H1 (cell line): ENCODE measurements around the gene LONP2. TPM values are rescaled to one million over a fixed set of nuclear protein-coding genes. Genes with fewer than 3 reads are reported as not detected.
A peak's percentile ranks its signal among the peaks of the same experiment; 100 is the strongest.

Experiments used
- CTCF ChIA-PET: fragments of 300-600 bp; sonication (Branson Sonifier 250); formaldehyde crosslinking; loops from one replicate; lab custom pipeline; 2021; ENCODE audit not compliant: partially characterized antibody; lab: Charles Lee
- POLR2A ChIA-PET: fragments of 300-600 bp; sonication (Branson Sonifier 250); formaldehyde crosslinking; loops from one replicate; lab custom pipeline; 2021; ENCODE audit warnings: inconsistent platforms; ENCODE audit not compliant: partially characterized antibody; lab: Charles Lee
- DNase-seq, 2 experiments: peaks; one replicate each; pipeline versions ENCODE4 v3.0.0 to v3.0.0-alpha.2; 2010 to 2022; ENCODE audit warnings: low spot score in 2 of 2, low read depth in 1 of 2, mixed read lengths in 1 of 2
- FAIRE-seq: peaks from 2 replicates; lab custom pipeline; 2011; peaks lifted over from hg19 to GRCh38; lab: Jason Lieb, UNC
- H2AFZ ChIP-seq: 2 replicates; pipeline ENCODE4 v1.8.1; 2012; ENCODE audit warnings: low read length, inconsistent platforms
- H2AK5ac ChIP-seq: 2 replicates; pipeline ENCODE4 v1.6.1; 2013; ENCODE audit warnings: low read depth, low read length
- H2BK120ac ChIP-seq: replicated peaks from 2 replicates; pipeline ENCODE3; 2013; ENCODE audit warnings: low read depth, low read length, inconsistent platforms
- H2BK12ac ChIP-seq: 2 replicates; pipeline ENCODE4 v1.6.1; 2013; ENCODE audit warnings: low read depth, low read length
- H2BK15ac ChIP-seq: 2 replicates; pipeline ENCODE4 v1.6.1; 2013; ENCODE audit warnings: low read length
- H2BK20ac ChIP-seq: 2 replicates; pipeline ENCODE4 v1.6.1; 2013; ENCODE audit warnings: low read length
- H2BK5ac ChIP-seq: 2 replicates; pipeline ENCODE4 v1.6.1; 2013; ENCODE audit warnings: low read depth, low read length
- H3K14ac ChIP-seq: 2 replicates; pipeline ENCODE4 v1.6.1; 2013; ENCODE audit warnings: inconsistent platforms; ENCODE audit not compliant: insufficient read length
- H3K18ac ChIP-seq: 2 replicates; pipeline ENCODE4 v1.6.1; 2013; ENCODE audit warnings: low read length; ENCODE audit errors: extremely low read depth
- H3K23ac ChIP-seq: 2 replicates; pipeline ENCODE4 v1.6.1; 2013; ENCODE audit warnings: inconsistent platforms; ENCODE audit not compliant: insufficient read length
- H3K23me2 ChIP-seq: 2 replicates; pipeline ENCODE4 v1.6.1; 2013; ENCODE audit warnings: low read depth, low read length
- H3K27ac ChIP-seq: 2 replicates; pipeline ENCODE4 v1.6.1; 2011; ENCODE audit warnings: low read depth, low read length, inconsistent platforms
- H3K27me3 ChIP-seq, 4 experiments: replicated peaks in 1 of 4; 1 replicate in 1 of 4; 2 replicates in 3 of 4; pipeline versions ENCODE4 v1.6.1 to v1.8.1; 2011 to 2013; ENCODE audit warnings: low read length in 3 of 4, mild to moderate bottlenecking in 3 of 4, inconsistent platforms in 2 of 4, mixed read lengths in 2 of 4, moderate library complexity in 1 of 4; ENCODE audit not compliant: control insufficient read depth in 3 of 4, insufficient read depth in 3 of 4; ENCODE audit errors: extremely low read depth in 1 of 4
- H3K36me3 ChIP-seq, 4 experiments: 2 replicates each; pipeline versions ENCODE4 v1.6.1 to v1.8.1; 2011 to 2013; ENCODE audit warnings: mild to moderate bottlenecking in 4 of 4, low read length in 3 of 4, moderate library complexity in 2 of 4, control low read depth in 1 of 4, inconsistent platforms in 1 of 4; ENCODE audit not compliant: insufficient read depth in 4 of 4, control insufficient read depth in 2 of 4
- H3K4ac ChIP-seq: replicated peaks from 2 replicates; pipeline ENCODE3; 2013; ENCODE audit warnings: low read length, low read depth, mixed read lengths, inconsistent platforms; ENCODE audit not compliant: insufficient read length
- H3K4me1 ChIP-seq, 4 experiments: replicated peaks in 1 of 4; 1 replicate in 1 of 4; 2 replicates in 3 of 4; pipeline versions ENCODE4 v1.6.1 to v1.8.1; 2011 to 2013; ENCODE audit warnings: low read length in 3 of 4, inconsistent platforms in 2 of 4, mixed read lengths in 1 of 4; ENCODE audit not compliant: insufficient read depth in 4 of 4, control insufficient read depth in 3 of 4
- H3K4me2 ChIP-seq, 2 experiments: 2 replicates each; pipeline versions ENCODE4 v1.6.1 to v1.8.1; 2011 to 2013; ENCODE audit warnings: low read depth in 2 of 2, low read length in 2 of 2, control low read depth in 1 of 2, inconsistent platforms in 1 of 2, mild to moderate bottlenecking in 1 of 2; ENCODE audit not compliant: insufficient read depth in 1 of 2
- H3K4me3 ChIP-seq, 4 experiments: fragments of 200-600, 300-600 bp in 1 of 4; sonication (generic), shearing (Covaris generic), sonication (Bioruptor Twin) in 1 of 4; 2 replicates each; pipeline versions ENCODE4 v1.5.1 to v1.8.1; 2011 to 2016; ENCODE audit warnings: low read length in 4 of 4, low read depth in 3 of 4, control low read depth in 2 of 4, inconsistent platforms in 2 of 4, mild to moderate bottlenecking in 2 of 4, mixed read lengths in 1 of 4, moderate library complexity in 1 of 4; ENCODE audit not compliant: insufficient read depth in 2 of 4; ENCODE audit errors: extremely low read depth in 1 of 4
- H3K56ac ChIP-seq: replicated peaks from 2 replicates; pipeline ENCODE3; 2013; ENCODE audit warnings: low read depth, mild to moderate bottlenecking, mixed read lengths, low read length, inconsistent platforms; ENCODE audit not compliant: insufficient read length
- H3K79me1 ChIP-seq: 2 replicates; pipeline ENCODE4 v1.6.1; 2013; ENCODE audit warnings: low read depth, low read length, control low read depth
- H3K79me2 ChIP-seq, 2 experiments: 2 replicates each; pipeline versions ENCODE4 v1.6.1 to v1.8.1; 2012 to 2013; ENCODE audit warnings: low read length in 2 of 2, mild to moderate bottlenecking in 2 of 2, inconsistent platforms in 1 of 2; ENCODE audit not compliant: insufficient read depth in 2 of 2, control insufficient read depth in 1 of 2
- H3K9ac ChIP-seq, 4 experiments: replicated peaks in 1 of 4; 1 replicate in 1 of 4; 2 replicates in 3 of 4; pipeline versions ENCODE4 v1.6.1 to v1.8.1; 2011 to 2013; ENCODE audit warnings: low read depth in 3 of 4, low read length in 3 of 4, control low read depth in 2 of 4, mild to moderate bottlenecking in 2 of 4, moderate library complexity in 2 of 4, inconsistent platforms in 1 of 4; ENCODE audit errors: extremely low read depth in 1 of 4
- H3K9me3 ChIP-seq, 2 experiments: 2 replicates each; pipeline versions ENCODE4 v1.6.1 to v1.8.1; 2012 to 2013; ENCODE audit warnings: mild to moderate bottlenecking in 2 of 2, moderate library complexity in 2 of 2, control low read depth in 1 of 2, inconsistent platforms in 1 of 2, low read depth in 1 of 2, low read length in 1 of 2, mixed read lengths in 1 of 2; ENCODE audit not compliant: insufficient read depth in 2 of 2
- H4K20me1 ChIP-seq, 2 experiments: replicated peaks in 1 of 2; 2 replicates each; pipeline versions ENCODE3 to v1.8.1; 2011 to 2013; ENCODE audit warnings: inconsistent platforms in 2 of 2, low read length in 2 of 2, mild to moderate bottlenecking in 1 of 2; ENCODE audit not compliant: insufficient read depth in 2 of 2, control insufficient read depth in 1 of 2
- H4K5ac ChIP-seq: 2 replicates; pipeline ENCODE4 v1.6.1; 2013; ENCODE audit warnings: low read length, low read depth, mixed read lengths, inconsistent platforms; ENCODE audit not compliant: insufficient read length
- H4K8ac ChIP-seq: 2 replicates; pipeline ENCODE4 v1.8.0; 2013; ENCODE audit warnings: mild to moderate bottlenecking, moderate library complexity, low read length, inconsistent platforms; ENCODE audit not compliant: insufficient read depth; ENCODE audit errors: extremely low read depth
- H4K91ac ChIP-seq: replicated peaks from 2 replicates; pipeline ENCODE3; 2013; ENCODE audit warnings: low read length, mixed read lengths, inconsistent platforms; ENCODE audit not compliant: insufficient read length
- BRCA1 ChIP-seq: IDR thresholded peaks from 2 replicates; pipeline ENCODE4 v1.6.1; 2012; ENCODE audit warnings: low read depth, low read length, improper control_type of control experiment
- CEBPB ChIP-seq: IDR thresholded peaks from 2 replicates; pipeline ENCODE4 v1.6.1; 2012; ENCODE audit warnings: low read depth, low read length
- CHD1 ChIP-seq: IDR thresholded peaks from 2 replicates; pipeline ENCODE4 v1.6.1; 2012; ENCODE audit warnings: low read depth, low read length, improper control_type of control experiment
- EP300 ChIP-seq, 2 experiments: IDR thresholded peaks; 1 replicate in 1 of 2; 2 replicates in 1 of 2; pipeline ENCODE4 v1.6.1; 2011 to 2012; ENCODE audit warnings: low read depth in 2 of 2, low read length in 2 of 2, mild to moderate bottlenecking in 2 of 2, borderline replicate concordance in 1 of 2, inconsistent platforms in 1 of 2, moderate library complexity in 1 of 2
- FOSL1 ChIP-seq: IDR thresholded peaks from 2 replicates; pipeline ENCODE4 v1.6.1; 2011; ENCODE audit warnings: mild to moderate bottlenecking, low read depth, low read length, moderate library complexity; ENCODE audit not compliant: insufficient read depth
- HDAC6 ChIP-seq: IDR thresholded peaks from one replicate; pipeline ENCODE4 v1.7.1; 2012; ENCODE audit warnings: low read depth, mild to moderate bottlenecking, inconsistent platforms, low read length, moderate library complexity
- KDM4A ChIP-seq: IDR thresholded peaks from one replicate; pipeline ENCODE4 v1.7.1; 2012; ENCODE audit warnings: low read depth, mild to moderate bottlenecking, moderate library complexity, low read length, inconsistent platforms; ENCODE audit not compliant: severe bottlenecking
- NRF1 ChIP-seq: IDR thresholded peaks from 2 replicates; pipeline ENCODE4 v1.6.1; 2011; ENCODE audit warnings: mild to moderate bottlenecking, low read depth, low read length, improper control_type of control experiment
- POLR2A ChIP-seq, 2 experiments: IDR thresholded peaks; 1 replicate in 1 of 2; 2 replicates in 1 of 2; pipeline ENCODE4 v1.6.1; 2011; ENCODE audit warnings: low read depth in 2 of 2, low read length in 2 of 2, mild to moderate bottlenecking in 2 of 2; ENCODE audit errors: control extremely low read depth in 1 of 2
- SIN3A ChIP-seq, 2 experiments: IDR thresholded peaks in 1 of 2; conservative IDR thresholded peaks in 1 of 2; 2 replicates each; pipeline ENCODE4 v1.6.1; 2011 to 2012; ENCODE audit warnings: low read length in 2 of 2, improper control_type of control experiment in 1 of 2, low read depth in 1 of 2, mild to moderate bottlenecking in 1 of 2
- SIRT6 ChIP-seq: IDR thresholded peaks from one replicate; pipeline ENCODE4 v1.7.1; 2012; ENCODE audit warnings: low read length, inconsistent platforms
- SIX5 ChIP-seq: IDR thresholded peaks from 2 replicates; pipeline ENCODE4 v1.6.1; 2011; ENCODE audit warnings: mild to moderate bottlenecking, low read depth, low read length
- TCF12 ChIP-seq: IDR thresholded peaks from 2 replicates; pipeline ENCODE4 v1.6.1; 2011; ENCODE audit warnings: low read depth, mild to moderate bottlenecking, low read length
- WGBS, 2 experiments: shearing (Covaris generic) in 1 of 2; methylation state at CpG; one replicate each; pipeline versions ENCODE4 v1.1.6 to v1.1.7; 2013 to 2015; ENCODE audit warnings: low lambda C conversion rate in 2 of 2, mixed read lengths in 2 of 2, inconsistent platforms in 1 of 2, low coverage in 1 of 2, missing lambda C conversion rate in 1 of 2; ENCODE audit not compliant: insufficient replicate concordance in 2 of 2, insufficient coverage in 1 of 2, insufficient read length in 1 of 2; ENCODE audit errors: extremely low coverage in 1 of 2, missing lambda C conversion rate in 1 of 2; 5-methylcytosine and 5-hydroxymethylcytosine counted together
- polyA plus RNA-seq, 7 experiments: library from polyadenylated mRNA; depleted of rRNA in 3 of 7; stranded (reverse) in 5 of 7; unstranded in 2 of 7; fragments of >200 nt in 5 of 7; fragments of 200-250 nt in 2 of 7; gene quantifications; 1 replicate in 5 of 7; 2 replicates in 1 of 7; 4 replicates in 1 of 7; pipeline versions ENCODE4 v1.2.1 to v1.2.3, GENCODE V29; 2011 to 2013; ENCODE audit warnings: missing spikeins in 2 of 7, mixed read lengths in 2 of 7
- total RNA-seq: library from RNA; stranded (reverse); fragmentation: NEBNext Ultra II Directional; extraction: Animal tissue kit (Norgen Biotek cat#: 25700); gene quantifications from 2 replicates; pipeline ENCODE4 v1.2.1, GENCODE V29; 2021
- TF ChIP-seq, protein P1 (sequence below): IDR thresholded peaks from 2 replicates; pipeline ENCODE4 v1.6.1; 2012; ENCODE audit warnings: inconsistent platforms

The LONP2 gene
- total and polyA plus RNA-seq, 2 of the 8 experiments (the other 6 are each of a cell fraction or from before 2014, with no cell fraction given) = 8.1 to 23.1 TPM

DNA sequence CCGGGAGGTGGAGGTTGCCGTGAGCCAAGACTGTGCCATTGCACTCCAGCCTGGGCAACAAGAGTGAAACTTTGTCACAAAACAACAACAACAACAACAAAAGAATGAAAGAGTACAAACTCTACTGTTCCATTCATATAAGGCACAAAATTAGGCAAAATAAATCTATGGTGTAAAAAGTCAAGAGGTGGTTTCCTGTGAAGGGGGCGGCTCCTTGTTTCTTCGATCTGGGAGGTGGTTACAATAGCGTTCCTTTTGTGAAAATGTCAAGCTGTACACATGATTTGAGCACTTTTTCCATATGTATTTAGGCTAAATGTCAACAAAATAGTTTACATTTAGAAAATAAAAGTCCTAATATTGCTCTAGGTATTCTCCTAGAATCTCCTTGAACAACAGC, 134.2 kb downstream of the LONP2 start:
- POLR2A ChIA-PET = interaction anchor here (0.9 to 11.9 kb wide), 4 partner anchors 9 to 22 kb away, joined by 3 to 156 read pairs (median 28); partner anchors contain the start of gene SIAH1
- CTCF ChIA-PET = interaction anchor here (1.9 kb wide), 1 partner anchor 44 kb away, joined by 5 read pairs; no protein-coding TSS in a partner anchor
- peaks cover 0 to 22% (median 16%) of the 10 kb centered on the region in 4 experiments for H3K4me1 ChIP-seq
- H2BK120ac ChIP-seq = no peak overlapping the region
- no peak overlapping the region for H2BK15ac ChIP-seq
- peaks cover 52 to 100% of the 10 kb centered on the region in 2 experiments for H3K79me2 ChIP-seq
- FAIRE-seq = no peak
- H3K9me3 ChIP-seq = no peaks in the 10 kb centered on the region
- H3K36me3 ChIP-seq = no peaks in the 10 kb centered on the region
- no peak overlapping the region for H4K91ac ChIP-seq
- 85% methylated on average over 5 of the region's 5 CpGs; no CpG with 5 or more reads in 1 of the 2 experiments for WGBS, 2 experiments
- H3K56ac ChIP-seq = no peak overlapping the region
- H3K4me2 ChIP-seq = peak overlapping the region in 1 of 2 experiments; percentile 23; a peak in 1 of 4 replicates
- H4K8ac ChIP-seq = no peak overlapping the region
- no peak overlapping the region for H3K4me3 ChIP-seq
- no peak overlapping the region for H2BK12ac ChIP-seq
- H2BK20ac ChIP-seq = no peak overlapping the region
- H3K23ac ChIP-seq = no peak overlapping the region
- no peak overlapping the region for H3K18ac ChIP-seq
- peaks cover 3% of the 10 kb centered on the region for H3K79me1 ChIP-seq
- no peak overlapping the region for H3K14ac ChIP-seq
- no peak for DNase-seq
- H2AFZ ChIP-seq = no peak overlapping the region
- H4K20me1 ChIP-seq = peaks cover 17 to 18% of the 10 kb centered on the region in 2 experiments
- H3K27ac ChIP-seq = no peak overlapping the region
- H3K9ac ChIP-seq = no peak overlapping the region
- no peak overlapping the region for H2BK5ac ChIP-seq
- no peak overlapping the region for H4K5ac ChIP-seq
- no peaks in the 10 kb centered on the region for H3K23me2 ChIP-seq
- no peak overlapping the region for H3K4ac ChIP-seq
- 0 out of 2 replicates have a peak overlapping the region, but pooled peaks have one; percentile 40 for H2AK5ac ChIP-seq
- no peaks in the 10 kb centered on the region for H3K27me3 ChIP-seq
- TF ChIP-seq POLR2A (IDR thresholded peaks at IDR 0.05; ENCODE audit: control extremely low read depth in 1 of 2, low read depth in 2 of 2, low read length in 2 of 2) (no peak), NRF1 (no peak), TCF12 (no peak), KDM4A (no peak), CHD1 (no peak), CEBPB (no peak), FOSL1 (no peak), SIN3A (conservative IDR thresholded peaks at IDR 0.05 in 1 of 2, IDR thresholded peaks at IDR 0.05 in 1 of 2; ENCODE audit: low read depth in 1 of 2, low read length in 2 of 2) (no peak), BRCA1 (no peak), HDAC6 (no peak), SIRT6 (no peak), EP300 (IDR thresholded peaks at IDR 0.05; ENCODE audit: borderline replicate concordance in 1 of 2, low read depth in 2 of 2, low read length in 2 of 2) (no peak), SIX5 (no peak)
- TF ChIP-seq, protein P1, sequence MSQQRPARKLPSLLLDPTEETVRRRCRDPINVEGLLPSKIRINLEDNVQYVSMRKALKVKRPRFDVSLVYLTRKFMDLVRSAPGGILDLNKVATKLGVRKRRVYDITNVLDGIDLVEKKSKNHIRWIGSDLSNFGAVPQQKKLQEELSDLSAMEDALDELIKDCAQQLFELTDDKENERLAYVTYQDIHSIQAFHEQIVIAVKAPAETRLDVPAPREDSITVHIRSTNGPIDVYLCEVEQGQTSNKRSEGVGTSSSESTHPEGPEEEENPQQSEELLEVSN = no peak
